ENCODE results near the gene NOP53. TPM values are rescaled to one million over a fixed set of nuclear protein-coding genes. Genes with fewer than 3 reads are reported as not detected.
"Not testable (repeated sequence)": the region's sequence is repeated elsewhere in the genome, so short reads cannot be mapped to it uniquely, and the experiment has no call there.

NOP53 gene
- polyA plus RNA-seq, 10 donors = 398 to 594 (median 527) TPM

DNA sequence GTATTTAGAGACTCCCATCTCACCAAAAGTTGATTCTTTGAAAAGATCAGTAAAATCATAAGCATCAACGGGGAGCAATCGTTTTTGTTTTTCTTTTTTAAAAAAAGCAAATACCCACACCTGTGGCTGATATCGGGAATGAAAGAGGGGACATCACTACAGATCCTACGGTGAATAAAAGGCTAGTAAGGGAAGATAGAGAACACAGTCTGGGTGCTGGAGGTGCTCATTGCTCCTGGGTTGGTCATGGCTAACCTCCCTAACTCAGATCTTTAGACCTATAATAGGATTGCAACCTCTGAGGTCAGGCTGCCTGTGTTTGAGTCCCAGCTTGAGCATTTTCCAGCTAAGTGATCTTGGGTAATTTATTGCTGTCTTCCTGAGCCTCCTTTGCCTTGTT lies 31.0 kb upstream of the NOP53 start:
- DNase-seq = no peak

- DNase-seq = not testable (repeated sequence)
Measured at GRCh38 chr19:47714855-47715254, 30.5 kb upstream of the NOP53 start.

DNA sequence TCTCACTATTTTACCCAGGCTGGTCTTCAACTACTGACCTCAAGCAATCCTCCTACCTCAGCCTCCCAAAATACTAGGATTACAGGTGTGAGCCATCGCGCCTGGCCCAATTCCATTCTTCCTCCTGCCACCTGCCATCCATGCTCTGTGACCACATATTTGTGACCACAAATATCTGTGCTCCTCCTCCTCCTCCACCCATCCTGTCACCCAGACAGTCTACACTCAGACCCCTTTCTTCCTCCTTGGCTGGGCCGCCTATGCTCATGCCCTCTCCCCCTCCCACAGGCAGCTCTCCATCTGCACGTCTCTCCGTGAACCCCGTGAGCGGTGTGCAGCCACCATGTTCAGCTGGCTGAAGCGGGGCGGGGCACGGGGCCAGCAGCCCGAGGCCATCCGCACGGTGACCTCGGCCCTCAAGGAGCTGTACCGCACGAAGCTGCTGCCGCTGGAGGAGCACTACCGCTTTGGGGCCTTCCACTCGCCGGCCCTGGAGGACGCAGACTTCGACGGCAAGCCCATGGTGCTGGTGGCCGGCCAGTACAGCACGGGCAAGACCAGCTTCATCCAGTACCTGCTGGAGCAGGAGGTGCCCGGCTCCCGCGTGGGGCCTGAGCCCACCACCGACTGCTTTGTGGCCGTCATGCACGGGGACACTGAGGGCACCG lies 28.9 kb upstream of the NOP53 start:
- DNase-seq = no peak

- peak in 1 of 3 donors; percentile 61 for DNase-seq
Measured at GRCh38 chr19:47718415-47719046, 26.8 kb upstream of the NOP53 start.

- DNase-seq = peak; percentile 96 to 98 (median 98)
Measured at GRCh38 chr19:47719047-47719859, 26.1 kb upstream of the NOP53 start.

GRCh38 chr19:47720669-47721422 lies 24.5 kb upstream of the NOP53 start:
- no peak for DNase-seq

- DNase-seq = peak; percentile 55 to 77 (median 74)
Measured at GRCh38 chr19:47723581-47723940, 21.8 kb upstream of the NOP53 start.

DNA sequence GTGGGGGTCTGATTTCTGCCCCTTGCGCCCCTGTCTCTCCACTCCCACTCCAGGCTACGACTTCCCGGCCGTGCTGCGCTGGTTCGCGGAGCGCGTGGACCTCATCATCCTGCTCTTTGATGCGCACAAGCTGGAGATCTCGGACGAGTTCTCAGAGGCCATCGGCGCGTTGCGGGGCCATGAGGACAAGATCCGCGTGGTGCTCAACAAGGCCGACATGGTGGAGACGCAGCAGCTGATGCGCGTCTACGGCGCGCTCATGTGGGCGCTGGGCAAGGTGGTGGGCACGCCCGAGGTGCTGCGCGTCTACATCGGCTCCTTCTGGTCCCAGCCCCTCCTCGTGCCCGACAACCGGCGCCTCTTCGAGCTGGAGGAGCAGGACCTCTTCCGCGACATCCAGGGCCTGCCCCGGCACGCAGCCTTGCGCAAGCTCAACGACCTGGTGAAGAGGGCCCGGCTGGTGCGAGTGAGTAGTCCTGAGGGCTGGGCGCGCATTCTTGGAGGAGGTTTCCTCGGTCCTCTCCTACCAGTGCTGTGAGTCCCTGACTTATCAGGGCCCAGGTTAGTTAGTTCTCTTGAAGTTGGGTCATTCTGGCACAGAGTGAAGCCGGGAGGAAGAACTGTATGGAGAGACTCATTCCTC lies 19.5 kb upstream of the NOP53 start:
- no peak for DNase-seq

GRCh38 chr19:47726467-47726866 lies 18.9 kb upstream of the NOP53 start:
- DNase-seq = no peak

DNA sequence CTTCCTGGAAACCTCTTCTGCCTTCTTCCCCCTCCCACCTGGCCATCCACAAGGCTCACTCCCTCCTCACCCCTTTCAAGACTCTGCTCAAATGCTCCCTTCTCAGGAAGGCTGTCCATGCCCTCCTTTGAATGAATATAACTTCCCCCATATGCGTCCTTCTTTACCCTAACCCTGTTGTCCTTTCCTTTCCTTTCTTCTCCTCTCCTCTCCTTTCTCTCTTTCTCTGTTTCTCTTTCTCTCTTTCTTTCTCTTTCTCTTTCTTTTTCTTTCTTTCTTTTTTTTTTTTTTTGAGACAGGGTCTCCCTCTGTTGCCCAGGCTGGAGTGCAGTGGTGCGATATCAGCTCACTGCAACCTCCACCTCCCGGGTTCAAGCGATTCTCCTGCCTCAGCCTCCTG lies 17.1 kb upstream of the NOP53 start:
- not testable (repeated sequence) for DNase-seq

DNA sequence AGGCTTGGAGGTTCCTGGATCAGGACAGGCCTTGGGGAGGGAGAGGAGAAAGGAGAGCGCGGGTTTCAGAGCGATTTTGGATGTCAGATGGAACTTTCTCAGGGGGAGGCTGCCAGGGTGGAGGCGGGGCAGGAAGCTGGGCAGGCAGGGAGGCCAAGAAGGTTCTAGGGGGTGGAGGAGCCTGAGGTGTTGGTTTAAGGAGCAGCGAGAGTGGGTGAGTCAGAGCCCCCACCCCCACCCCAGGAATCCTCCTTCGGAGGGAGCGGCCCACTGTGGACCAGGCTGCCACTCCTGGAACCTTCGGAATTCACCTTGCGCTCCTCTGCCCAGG lies 15.9 kb upstream of the NOP53 start:
- DNase-seq = peak in 2 of 3 donors; percentile 61 to 71

GRCh38 chr19:47729799-47730520 lies 15.4 kb upstream of the NOP53 start:
- peak in 1 of 3 donors; percentile 56 for DNase-seq

GRCh38 chr19:47730521-47730889 lies 14.8 kb upstream of the NOP53 start:
- DNase-seq = no peak

DNA sequence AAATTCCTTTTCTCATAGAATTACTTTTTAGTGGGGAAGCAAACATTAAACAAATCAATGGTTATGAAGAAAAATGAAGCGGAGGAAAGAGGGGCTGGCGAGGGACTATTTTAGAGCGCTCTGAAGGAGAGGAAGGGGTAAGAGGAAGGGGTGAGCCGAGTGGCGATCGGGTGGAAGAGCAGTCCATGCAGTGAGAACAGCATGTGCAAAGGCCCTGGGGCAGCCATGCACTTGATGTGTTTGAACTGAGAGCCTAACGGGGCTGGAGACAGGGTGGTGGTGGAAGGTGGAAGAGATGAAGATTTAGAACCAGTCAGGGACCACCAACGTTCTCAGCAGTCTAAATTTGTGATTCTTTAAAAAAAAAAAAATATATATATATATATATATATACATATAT lies 14.4 kb upstream of the NOP53 start:
- DNase-seq = no peak

GRCh38 chr19:47735131-47735530 lies 10.2 kb upstream of the NOP53 start:
- DNase-seq = no peak

GRCh38 chr19:47740866-47741519 lies 4.4 kb upstream of the NOP53 start:
- DNase-seq = peak in 1 of 3 donors; percentile 40

- peak in 1 of 3 donors; percentile 44 for DNase-seq
Measured at GRCh38 chr19:47741544-47742140, 3.7 kb upstream of the NOP53 start.

DNA sequence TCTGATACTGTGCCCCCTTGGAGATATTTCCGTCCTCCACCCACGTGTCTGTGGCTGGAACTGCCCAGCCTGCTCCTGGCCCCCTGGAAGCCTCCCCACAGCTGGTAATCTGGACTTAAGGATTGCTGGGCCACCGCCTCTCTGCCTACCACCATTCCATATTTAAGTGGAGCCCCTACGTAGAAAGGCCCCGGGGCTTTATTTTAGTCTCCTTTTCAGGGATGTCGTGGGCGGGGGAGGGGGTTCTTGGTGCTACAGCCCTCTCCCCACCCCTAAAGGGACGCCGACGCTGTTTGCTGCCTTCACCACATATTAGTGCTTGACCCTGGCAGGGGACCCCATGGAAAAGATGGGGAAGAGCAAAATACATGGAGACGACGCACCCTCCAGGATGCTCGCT lies 2.7 kb upstream of the NOP53 start:
- DNase-seq = peak in 1 of 3 donors; percentile 48

DNA sequence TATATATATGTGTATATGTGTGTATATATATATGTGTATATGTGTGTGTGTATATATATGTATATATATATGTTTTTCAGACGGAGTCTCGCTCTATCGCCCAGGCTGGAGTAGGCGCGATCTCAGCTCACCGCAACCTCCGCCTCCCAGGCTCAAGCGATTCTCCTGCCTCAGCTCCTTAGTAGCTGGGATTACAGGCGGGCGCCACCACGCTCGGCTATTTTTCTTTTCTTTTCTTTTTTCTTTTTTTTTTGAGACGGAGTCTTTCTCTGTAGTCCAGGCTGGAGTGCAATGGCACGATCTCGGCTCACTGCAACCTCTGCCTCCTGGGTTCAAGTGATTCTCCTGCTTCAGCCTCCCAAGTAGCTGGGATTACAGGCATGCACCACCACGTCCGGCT lies 783 bp downstream of the NOP53 start:
- DNase-seq = not testable (repeated sequence)

DNA sequence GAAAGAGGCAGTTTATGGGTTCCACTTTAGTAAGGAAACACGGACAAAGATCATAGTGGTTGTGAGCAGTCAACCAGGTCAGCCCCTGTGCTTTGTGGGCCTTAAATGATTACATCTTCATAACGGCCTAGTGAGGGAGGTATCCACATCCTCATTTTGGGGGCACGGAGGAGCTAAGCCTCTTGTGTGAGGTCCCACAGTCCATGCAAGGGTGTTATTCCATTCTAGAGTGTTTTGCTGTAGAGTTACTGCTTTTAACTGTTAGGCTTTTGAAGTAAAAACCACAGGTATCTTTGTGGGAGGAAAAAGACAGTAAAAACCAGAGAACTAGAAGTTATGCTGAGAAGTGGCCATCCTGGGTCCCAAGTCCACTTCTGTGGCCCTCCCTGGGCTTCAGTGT lies 4.0 kb downstream of the NOP53 start:
- no peak for DNase-seq

Measured in muscle of back (tissue), 11 donors.